Right atrium auricular region (tissue), 2 donors: ENCODE data around the gene CBX8. TPM values are rescaled to one million over a fixed set of nuclear protein-coding genes. Genes with fewer than 3 reads are reported as not detected.

Experiments used
- DNase-seq: peaks from one replicate; pipeline ENCODE4 v3.0.0-alpha.2; 2019; ENCODE audit warnings: low spot score
- H3K27ac ChIP-seq, 2 donors: fragments of 200-600 bp; sonication (generic); 1 replicate in 1 of 2; 2 replicates in 1 of 2; pipeline ENCODE4 v1.5.1; 2016 to 2019
- H3K27me3 ChIP-seq, 2 donors: fragments of 200-600 bp; sonication (generic); one replicate each; pipeline versions ENCODE4 v1.5.1 to v1.6.0; 2017 to 2019
- H3K36me3 ChIP-seq: fragments of 200-600 bp; sonication (generic); one replicate; pipeline ENCODE4 v1.5.1; 2016
- H3K4me1 ChIP-seq, 2 donors: fragments of 200-600 bp; sonication (generic); one replicate each; pipeline versions ENCODE4 v1.5.1 to v1.6.0; 2017 to 2019
- H3K4me3 ChIP-seq, 2 donors: fragments of 200-600 bp; sonication (generic); 1 replicate in 1 of 2; 2 replicates in 1 of 2; pipeline ENCODE4 v1.5.1; 2017 to 2019; ENCODE audit warnings: mild to moderate bottlenecking in 1 of 2, moderate library complexity in 1 of 2
- H3K9me3 ChIP-seq, 2 donors: fragments of 200-600 bp; sonication (generic); one replicate each; pipeline ENCODE4 v1.5.1; 2019
- CTCF ChIP-seq, 2 donors: fragments of 200-600 bp; sonication (generic); IDR thresholded peaks; one replicate each; pipeline ENCODE4 v1.5.1; 2019; ENCODE audit warnings: antibody characterized with exemption in 2 of 2
- total RNA-seq, 2 donors: library from RNA; depleted of rRNA; stranded (reverse); fragments of >200 nt; gene quantifications; one replicate each; pipeline ENCODE4 v1.1.0, GENCODE V29; 2016

The CBX8 gene
- total RNA-seq, 2 donors from 2014 or later: 2.7 to 3.0 TPM

GRCh38 chr17:79833110-79833450, 36.2 kb upstream of the CBX8 start:
- Histone ChIP-seq H3K9me3 (no peaks in the 10 kb centered on the region), H3K27ac (peak overlapping the region in 1 of 2 donors; percentile 90), H3K27me3 (no peaks in the 10 kb centered on the region), H3K4me3 (peak overlapping the region; percentile 29 to 41), H3K36me3 (peaks cover 20% of the 10 kb centered on the region), H3K4me1 (peaks cover 3 to 75% of the 10 kb centered on the region in 2 donors)
- DNase-seq: no peak
- TF ChIP-seq CTCF (IDR thresholded peaks at IDR 0.05): no peak

GRCh38 chr17:79832218-79833109, 35.6 kb upstream of the CBX8 start:
- no peaks in the 10 kb centered on the region for H3K9me3 ChIP-seq
- peak overlapping the region; percentile 82 to 90 for H3K27ac ChIP-seq
- H3K4me3 ChIP-seq: peak overlapping the region; percentile 29 to 41
- no peak for DNase-seq
- no peak for TF ChIP-seq CTCF (IDR thresholded peaks at IDR 0.05)
- H3K36me3 ChIP-seq: peaks cover 20% of the 10 kb centered on the region
- H3K4me1 ChIP-seq: peaks cover 3 to 69% of the 10 kb centered on the region in 2 donors
- H3K27me3 ChIP-seq: no peaks in the 10 kb centered on the region

GRCh38 chr17:79831265-79832217, 34.7 kb upstream of the CBX8 start:
- Histone ChIP-seq H3K27ac (peak overlapping the region; percentile 82 to 90), H3K36me3 (peaks cover 20% of the 10 kb centered on the region), H3K27me3 (no peaks in the 10 kb centered on the region), H3K4me3 (peak overlapping the region; percentile 29 to 41), H3K4me1 (peaks cover 0 to 60% of the 10 kb centered on the region in 2 donors), H3K9me3 (no peaks in the 10 kb centered on the region)
- DNase-seq: no peak
- TF ChIP-seq CTCF (IDR thresholded peaks at IDR 0.05): no peak

- H3K27ac ChIP-seq: peak overlapping the region; percentile 82 to 90
- H3K4me3 ChIP-seq: no peak overlapping the region
- H3K4me1 ChIP-seq: peaks cover 0 to 53% of the 10 kb centered on the region in 2 donors
- H3K27me3 ChIP-seq: no peaks in the 10 kb centered on the region
- no peak for TF ChIP-seq CTCF (IDR thresholded peaks at IDR 0.05)
- peaks cover 20% of the 10 kb centered on the region for H3K36me3 ChIP-seq
- no peak for DNase-seq
- no peaks in the 10 kb centered on the region for H3K9me3 ChIP-seq
These were observed 33.9 kb upstream of the CBX8 start for GRCh38 chr17:79830763-79831264.

GRCh38 chr17:79830303-79830702, 33.4 kb upstream of the CBX8 start:
- Histone ChIP-seq H3K9me3 (no peaks in the 10 kb centered on the region), H3K4me3 (no peak overlapping the region), H3K27ac (peak overlapping the region in 1 of 2 donors; percentile 90), H3K4me1 (peaks cover 0 to 47% of the 10 kb centered on the region in 2 donors), H3K36me3 (peaks cover 20% of the 10 kb centered on the region), H3K27me3 (no peaks in the 10 kb centered on the region)
- no peak for TF ChIP-seq CTCF (IDR thresholded peaks at IDR 0.05)
- DNase-seq: no peak
